ENCODE measurements around the gene MMP14. TPM values are rescaled to one million over a fixed set of nuclear protein-coding genes. Genes with fewer than 3 reads are reported as not detected.

The MMP14 gene
- total and polyA plus RNA-seq, 7 donors = 21.0 to 140 (median 86.6) TPM

DNA sequence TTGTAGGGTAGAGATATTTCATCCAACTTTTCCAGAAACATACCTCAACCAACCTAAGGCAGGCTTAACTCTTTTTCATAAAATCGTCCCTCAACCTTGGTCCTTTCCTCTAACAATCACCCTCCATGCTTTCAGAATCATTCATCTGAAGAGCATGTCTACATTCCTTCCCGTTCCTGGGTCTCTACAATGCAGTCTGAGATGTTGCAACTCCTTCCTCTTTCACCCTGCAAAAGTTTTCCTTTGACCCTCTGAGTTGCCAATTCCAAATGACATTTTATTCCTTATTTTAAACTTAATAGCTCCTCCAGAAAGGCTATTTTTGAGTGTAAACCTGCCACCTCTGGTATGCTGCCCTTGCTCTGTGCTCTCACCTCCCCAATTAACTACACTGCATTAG is 37.9 kb upstream of the MMP14 start:
- H3K27ac ChIP-seq = no peak overlapping the region
- no peak overlapping the region for H3K4me3 ChIP-seq
- intact Hi-C loops (cut with DNase I) = no loop called here
- H3K9me3 ChIP-seq = no peaks in the 10 kb centered on the region
- no peaks in the 10 kb centered on the region for H3K4me1 ChIP-seq
- no peaks in the 10 kb centered on the region for H3K36me3 ChIP-seq
- no peak for DNase-seq
- TF ChIP-seq POLR2A (IDR thresholded peaks at IDR 0.05) = no peak
- no peak for TF ChIP-seq EP300 (IDR thresholded peaks at IDR 0.05)
- no peak for TF ChIP-seq POLR2AphosphoS5 (IDR thresholded peaks at IDR 0.05)
- TF ChIP-seq, protein P1, sequence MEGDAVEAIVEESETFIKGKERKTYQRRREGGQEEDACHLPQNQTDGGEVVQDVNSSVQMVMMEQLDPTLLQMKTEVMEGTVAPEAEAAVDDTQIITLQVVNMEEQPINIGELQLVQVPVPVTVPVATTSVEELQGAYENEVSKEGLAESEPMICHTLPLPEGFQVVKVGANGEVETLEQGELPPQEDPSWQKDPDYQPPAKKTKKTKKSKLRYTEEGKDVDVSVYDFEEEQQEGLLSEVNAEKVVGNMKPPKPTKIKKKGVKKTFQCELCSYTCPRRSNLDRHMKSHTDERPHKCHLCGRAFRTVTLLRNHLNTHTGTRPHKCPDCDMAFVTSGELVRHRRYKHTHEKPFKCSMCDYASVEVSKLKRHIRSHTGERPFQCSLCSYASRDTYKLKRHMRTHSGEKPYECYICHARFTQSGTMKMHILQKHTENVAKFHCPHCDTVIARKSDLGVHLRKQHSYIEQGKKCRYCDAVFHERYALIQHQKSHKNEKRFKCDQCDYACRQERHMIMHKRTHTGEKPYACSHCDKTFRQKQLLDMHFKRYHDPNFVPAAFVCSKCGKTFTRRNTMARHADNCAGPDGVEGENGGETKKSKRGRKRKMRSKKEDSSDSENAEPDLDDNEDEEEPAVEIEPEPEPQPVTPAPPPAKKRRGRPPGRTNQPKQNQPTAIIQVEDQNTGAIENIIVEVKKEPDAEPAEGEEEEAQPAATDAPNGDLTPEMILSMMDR (IDR thresholded peaks at IDR 0.05) = no peak
- WGBS, 2 donors = 57 to 68% methylated on average over 2 of the region's 2 CpGs
- no peaks in the 10 kb centered on the region for H3K27me3 ChIP-seq

DNA sequence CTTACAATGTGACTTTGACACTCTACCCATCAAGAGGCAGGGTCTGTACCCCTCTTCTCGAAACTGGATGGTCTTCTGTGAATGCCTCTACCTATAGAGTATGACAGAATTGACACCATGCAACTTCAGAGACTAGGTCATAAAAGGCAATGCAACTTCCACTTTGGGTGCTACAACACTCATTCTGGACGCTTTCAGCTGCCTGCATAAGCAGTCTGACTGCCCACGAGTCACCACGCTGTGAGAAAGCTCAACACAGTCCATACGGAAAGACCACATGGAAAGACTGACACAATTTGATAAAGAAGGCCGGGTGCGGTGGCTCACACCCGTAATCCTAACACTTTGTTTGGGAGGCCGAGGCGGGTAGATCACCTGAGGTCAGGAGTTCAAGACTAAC is 36.0 kb upstream of the MMP14 start:
- H3K36me3 ChIP-seq = no peaks in the 10 kb centered on the region
- no peaks in the 10 kb centered on the region for H3K27me3 ChIP-seq
- TF ChIP-seq EP300 (IDR thresholded peaks at IDR 0.05) (no peak), POLR2A (IDR thresholded peaks at IDR 0.05) (no peak), POLR2AphosphoS5 (IDR thresholded peaks at IDR 0.05) (no peak)
- TF ChIP-seq, protein P1 (IDR thresholded peaks at IDR 0.05) = no peak
- no peak overlapping the region for H3K4me3 ChIP-seq
- intact Hi-C loops (cut with DNase I) = no loop called here
- 80 to 92% methylated on average over 10 of the region's 10 CpGs for WGBS, 2 donors
- no peaks in the 10 kb centered on the region for H3K4me1 ChIP-seq
- no peak overlapping the region for H3K27ac ChIP-seq
- no peak for DNase-seq
- H3K9me3 ChIP-seq = no peaks in the 10 kb centered on the region

DNA sequence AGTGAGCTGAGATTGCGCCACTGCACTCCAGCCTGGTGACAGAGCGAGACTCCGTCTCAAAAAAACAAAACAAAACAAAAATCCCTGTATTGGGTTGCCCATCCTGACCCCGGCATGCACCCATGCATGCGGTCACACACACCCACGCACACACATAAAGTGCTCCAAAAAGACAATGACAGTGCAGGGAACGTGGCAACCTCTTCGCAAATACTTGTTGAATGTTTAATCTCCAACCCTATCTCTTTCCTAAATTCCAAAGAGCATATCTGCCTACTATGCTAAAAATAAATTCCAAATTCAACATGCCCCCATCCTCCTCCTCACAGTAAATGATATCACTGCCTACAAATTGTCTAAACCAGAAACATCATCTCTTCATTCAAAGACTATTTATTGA is 34.7 kb upstream of the MMP14 start:
- no peak overlapping the region for H3K27ac ChIP-seq
- H3K9me3 ChIP-seq = no peaks in the 10 kb centered on the region
- no peak overlapping the region for H3K4me3 ChIP-seq
- 84 to 88% methylated on average over 8 of the region's 8 CpGs for WGBS, 2 donors
- H3K36me3 ChIP-seq = no peaks in the 10 kb centered on the region
- H3K4me1 ChIP-seq = no peaks in the 10 kb centered on the region
- DNase-seq = no peak
- H3K27me3 ChIP-seq = no peaks in the 10 kb centered on the region
- intact Hi-C loops (cut with DNase I) = no loop called here
- TF ChIP-seq POLR2A (IDR thresholded peaks at IDR 0.05) (no peak), POLR2AphosphoS5 (IDR thresholded peaks at IDR 0.05) (no peak), EP300 (IDR thresholded peaks at IDR 0.05) (no peak)
- TF ChIP-seq, protein P1 (IDR thresholded peaks at IDR 0.05) = no peak

DNA sequence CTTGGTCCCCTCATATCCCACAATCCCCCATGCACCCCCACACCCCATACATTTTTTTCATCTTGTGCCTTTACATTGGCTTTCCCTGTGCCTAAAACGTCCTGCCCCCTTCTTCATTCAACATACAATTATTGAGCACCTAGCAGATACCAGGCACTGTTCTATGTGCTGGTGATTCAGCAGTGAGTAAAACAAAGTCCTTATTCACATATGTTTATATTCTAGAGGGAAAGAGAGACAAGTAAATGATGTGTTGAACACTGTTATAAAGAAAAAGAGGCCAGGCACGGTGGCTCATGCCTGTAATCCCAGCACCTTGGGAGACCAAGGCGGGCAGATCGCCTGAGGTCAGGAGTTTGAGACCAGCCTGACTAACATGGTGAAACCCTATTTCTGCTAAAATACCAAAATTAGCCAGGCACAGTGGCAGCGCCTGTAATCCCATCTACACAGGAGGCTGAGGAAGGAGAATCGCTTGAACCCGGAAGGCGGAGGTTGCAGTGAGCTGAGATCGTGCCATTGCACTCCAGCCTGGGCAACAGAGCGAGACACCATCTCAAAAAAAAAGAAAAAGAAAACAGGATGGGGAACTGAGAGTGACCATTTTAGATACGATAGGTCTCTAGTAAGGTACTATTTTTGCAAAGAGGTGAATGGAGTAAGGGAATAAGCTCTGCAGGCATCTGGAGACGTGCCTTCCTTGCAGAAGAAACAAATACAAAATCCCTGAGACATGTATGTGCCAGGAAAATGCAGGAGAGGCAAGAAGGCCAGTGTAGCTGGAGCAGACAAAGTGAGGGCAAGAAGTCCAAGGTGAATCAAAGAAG is 33.3 kb upstream of the MMP14 start:
- intact Hi-C loops (cut with DNase I) = no loop called here

More for the DNA sequence above, 33.3 kb upstream of the MMP14 start:
- Histone ChIP-seq H3K27me3 (no peaks in the 10 kb centered on the region), H3K9me3 (no peaks in the 10 kb centered on the region), H3K36me3 (no peaks in the 10 kb centered on the region), H3K27ac (no peak overlapping the region), H3K4me3 (no peak overlapping the region), H3K4me1 (no peaks in the 10 kb centered on the region)
- no peak for DNase-seq
- TF ChIP-seq POLR2AphosphoS5 (IDR thresholded peaks at IDR 0.05) (no peak), POLR2A (IDR thresholded peaks at IDR 0.05) (no peak), EP300 (IDR thresholded peaks at IDR 0.05) (no peak)
- TF ChIP-seq, protein P1 (IDR thresholded peaks at IDR 0.05) = no peak
- 79 to 86% methylated on average over 12 of the region's 12 CpGs for WGBS, 2 donors

Data from sigmoid colon (tissue), 7 donors.